ENCODE results near the gene ERC1.

The ERC1 gene

GRCh38 chr12:1534748-1535147 lies 543.7 kb downstream of the ERC1 start:
- no peak for DNase-seq (ENCODE audit: low read depth, low spot score)
- H3K4me3 ChIP-seq = no peak overlapping the region
- H3K9ac ChIP-seq (ENCODE audit: insufficient read length) = no peak overlapping the region
- H3K9me3 ChIP-seq (ENCODE audit: low read depth, low read length) = no peaks in the 10 kb centered on the region
- no peaks in the 10 kb centered on the region for H3K36me3 ChIP-seq (ENCODE audit: insufficient read depth, low read length)
- H3K27ac ChIP-seq = no peak overlapping the region
- TF ChIP-seq EZH2 (IDR thresholded peaks at IDR 0.05) = no peak
- TF ChIP-seq POLR2AphosphoS5 (IDR thresholded peaks at IDR 0.05; ENCODE audit: borderline replicate concordance, low read depth, low read length) = no peak
- TF ChIP-seq FOXP2 (optimal IDR thresholded peaks at IDR 0.05; ENCODE audit: control extremely low read depth, extremely low read length, insufficient read depth) = no peak

GRCh38 chr12:1536817-1537216 lies 545.8 kb downstream of the ERC1 start:
- Histone ChIP-seq H3K9ac (ENCODE audit: insufficient read length) (no peak overlapping the region), H3K4me3 (no peak overlapping the region), H3K36me3 (ENCODE audit: insufficient read depth, low read length) (no peaks in the 10 kb centered on the region), H3K9me3 (ENCODE audit: low read depth, low read length) (no peaks in the 10 kb centered on the region), H3K27ac (no peak overlapping the region)
- no peak for TF ChIP-seq FOXP2 (optimal IDR thresholded peaks at IDR 0.05; ENCODE audit: control extremely low read depth, extremely low read length, insufficient read depth)
- TF ChIP-seq EZH2 (IDR thresholded peaks at IDR 0.05) = no peak
- TF ChIP-seq POLR2AphosphoS5 (IDR thresholded peaks at IDR 0.05; ENCODE audit: borderline replicate concordance, low read depth, low read length) = no peak
- no peak for DNase-seq (ENCODE audit: low read depth, low spot score)

- no peak overlapping the region for H3K9ac ChIP-seq (ENCODE audit: insufficient read length)
- no peak overlapping the region for H3K27ac ChIP-seq
- no peaks in the 10 kb centered on the region for H3K9me3 ChIP-seq (ENCODE audit: low read depth, low read length)
- H3K4me3 ChIP-seq = no peak overlapping the region
- no peak for DNase-seq (ENCODE audit: low read depth, low spot score)
- TF ChIP-seq POLR2AphosphoS5 (IDR thresholded peaks at IDR 0.05; ENCODE audit: borderline replicate concordance, low read depth, low read length) = no peak
- no peak for TF ChIP-seq EZH2 (IDR thresholded peaks at IDR 0.05)
- H3K36me3 ChIP-seq (ENCODE audit: insufficient read depth, low read length) = no peaks in the 10 kb centered on the region
Measured at GRCh38 chr12:1539135-1539534, 548.1 kb downstream of the ERC1 start.

GRCh38 chr12:1540690-1541089 lies 549.7 kb downstream of the ERC1 start:
- DNase-seq (ENCODE audit: low read depth, low spot score) = no peak
- no peak for TF ChIP-seq POLR2AphosphoS5 (IDR thresholded peaks at IDR 0.05; ENCODE audit: borderline replicate concordance, low read depth, low read length)
- no peak for TF ChIP-seq FOXP2 (optimal IDR thresholded peaks at IDR 0.05; ENCODE audit: control extremely low read depth, extremely low read length, insufficient read depth)
- no peak for TF ChIP-seq EZH2 (IDR thresholded peaks at IDR 0.05)
- Histone ChIP-seq H3K4me3 (no peak overlapping the region), H3K27ac (no peak overlapping the region), H3K9me3 (ENCODE audit: low read depth, low read length) (no peaks in the 10 kb centered on the region), H3K9ac (ENCODE audit: insufficient read length) (no peak overlapping the region), H3K36me3 (ENCODE audit: insufficient read depth, low read length) (no peaks in the 10 kb centered on the region)

GRCh38 chr12:1542599-1542998 lies 551.6 kb downstream of the ERC1 start:
- H3K9ac ChIP-seq (ENCODE audit: insufficient read length) = no peak overlapping the region
- DNase-seq (ENCODE audit: low read depth, low spot score) = no peak
- no peaks in the 10 kb centered on the region for H3K9me3 ChIP-seq (ENCODE audit: low read depth, low read length)
- TF ChIP-seq POLR2AphosphoS5 (IDR thresholded peaks at IDR 0.05; ENCODE audit: borderline replicate concordance, low read depth, low read length) (no peak), EZH2 (IDR thresholded peaks at IDR 0.05) (no peak), FOXP2 (optimal IDR thresholded peaks at IDR 0.05; ENCODE audit: control extremely low read depth, extremely low read length, insufficient read depth) (no peak)
- no peak overlapping the region for H3K27ac ChIP-seq
- no peak overlapping the region for H3K4me3 ChIP-seq
- H3K36me3 ChIP-seq (ENCODE audit: insufficient read depth, low read length) = no peaks in the 10 kb centered on the region

GRCh38 chr12:1544996-1545700 lies 554.1 kb downstream of the ERC1 start:
- Histone ChIP-seq H3K9ac (ENCODE audit: insufficient read length) (no peak overlapping the region), H3K9me3 (ENCODE audit: low read depth, low read length) (no peaks in the 10 kb centered on the region), H3K36me3 (ENCODE audit: insufficient read depth, low read length) (no peaks in the 10 kb centered on the region), H3K4me3 (no peak overlapping the region), H3K27ac (no peak overlapping the region)
- TF ChIP-seq FOXP2 (optimal IDR thresholded peaks at IDR 0.05; ENCODE audit: control extremely low read depth, extremely low read length, insufficient read depth) = no peak
- TF ChIP-seq POLR2AphosphoS5 (IDR thresholded peaks at IDR 0.05; ENCODE audit: borderline replicate concordance, low read depth, low read length) = no peak
- TF ChIP-seq EZH2 (IDR thresholded peaks at IDR 0.05) = no peak
- DNase-seq (ENCODE audit: low read depth, low spot score) = peak; percentile 14
